Hematopoietic multipotent progenitor cell treated with erythropoietin and hydrocortisone succinate and interleukin-3 and kit ligand, for 17 days (in vitro differentiated cells): Measurements from ENCODE around the gene DLG2.

Experiments
- DNase-seq: peaks from one replicate; pipeline ENCODE4 v3.0.0-alpha.2; 2015; ENCODE audit warnings: low spot score

Gene DLG2

DNA sequence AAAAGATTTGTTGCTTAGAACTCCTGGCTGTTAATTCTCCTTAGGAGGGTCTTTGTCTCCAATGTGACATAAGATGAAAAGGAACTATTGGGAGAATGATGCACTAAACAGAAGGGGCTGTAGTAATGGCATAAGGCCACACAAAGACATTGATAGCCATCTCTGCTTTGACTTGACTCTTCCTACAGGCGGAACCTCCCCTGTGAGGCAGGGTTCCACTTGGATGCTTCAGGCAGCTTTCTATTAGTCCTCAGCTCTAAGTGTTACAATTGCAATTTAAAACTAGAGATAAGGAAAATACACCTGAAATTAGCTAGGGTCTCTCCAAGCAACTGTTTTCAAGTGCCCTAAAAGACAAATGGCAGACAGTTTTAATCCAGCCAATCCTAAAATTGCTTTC is 1949.4 kb downstream of the DLG2 start:
- DNase-seq: no peak

DNA sequence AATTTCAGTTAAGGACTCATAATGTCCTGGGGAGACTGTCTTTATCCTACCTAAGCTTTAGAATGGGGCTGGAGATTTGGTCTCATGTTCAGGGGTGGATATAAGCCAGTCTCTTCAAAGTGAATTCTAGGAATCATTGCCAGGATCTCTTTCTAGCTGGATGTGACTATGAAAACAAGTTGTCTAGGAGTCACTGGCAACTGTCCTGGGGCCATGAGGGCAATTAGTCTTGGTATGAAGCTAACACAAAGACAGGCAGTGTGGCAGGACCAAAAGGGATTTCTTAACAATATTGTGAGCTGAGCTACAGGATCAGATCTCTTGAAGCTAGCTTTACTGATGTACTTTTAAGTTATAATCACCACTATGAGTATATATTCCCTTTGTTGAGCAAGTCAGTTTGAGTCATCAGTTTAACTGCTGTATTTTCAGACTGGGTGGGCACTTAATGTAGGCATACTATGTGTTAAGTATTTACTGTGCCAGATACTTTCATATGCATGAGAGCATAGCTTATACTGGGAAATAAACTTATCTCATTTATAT is 1951.0 kb downstream of the DLG2 start:
- DNase-seq: no peak

GRCh38 chr11:83674102-83674896 is 1952.8 kb downstream of the DLG2 start:
- no peak for DNase-seq

- DNase-seq: no peak
Measured at GRCh38 chr11:83671289-83671688, 1955.9 kb downstream of the DLG2 start.

DNA sequence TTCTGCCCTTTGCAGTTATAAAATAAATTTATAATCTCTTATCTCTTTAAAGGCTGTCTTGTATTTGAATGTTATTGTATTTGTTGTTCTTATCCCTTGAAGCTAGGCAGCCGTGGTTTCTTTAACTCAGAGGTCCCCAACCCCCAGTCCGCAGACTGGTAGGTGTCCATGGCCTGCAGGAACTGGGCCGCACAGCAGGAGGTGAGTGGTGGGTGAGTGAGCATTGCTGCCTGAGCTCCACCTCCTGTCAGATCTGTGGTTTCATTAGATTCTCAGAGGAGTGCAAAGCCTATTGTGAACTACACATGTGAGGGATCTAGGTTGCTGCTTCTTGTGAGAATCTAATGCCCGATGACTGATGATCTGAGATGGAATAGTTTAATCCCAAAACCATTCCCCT is 1961.0 kb downstream of the DLG2 start:
- DNase-seq: no peak

DNA sequence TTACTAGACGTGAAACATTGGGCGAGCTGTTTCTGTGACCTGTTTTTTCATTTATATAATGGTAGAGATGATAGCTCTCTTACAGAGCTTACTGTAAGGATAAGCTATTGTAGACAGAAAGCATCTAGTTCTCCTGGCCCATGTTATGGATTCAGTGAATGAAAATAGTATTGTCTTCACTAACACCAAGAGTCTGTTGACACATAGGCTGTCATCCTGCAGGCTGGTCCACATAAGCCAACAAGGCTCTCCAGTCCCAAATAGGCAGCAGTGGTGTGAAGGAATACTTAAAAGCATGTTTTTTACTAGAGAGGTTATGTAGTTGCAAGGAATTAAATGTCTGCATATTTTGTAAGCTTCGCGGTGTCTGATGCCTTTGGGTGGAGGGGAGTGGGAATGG is 1963.2 kb downstream of the DLG2 start:
- no peak for DNase-seq

DNA sequence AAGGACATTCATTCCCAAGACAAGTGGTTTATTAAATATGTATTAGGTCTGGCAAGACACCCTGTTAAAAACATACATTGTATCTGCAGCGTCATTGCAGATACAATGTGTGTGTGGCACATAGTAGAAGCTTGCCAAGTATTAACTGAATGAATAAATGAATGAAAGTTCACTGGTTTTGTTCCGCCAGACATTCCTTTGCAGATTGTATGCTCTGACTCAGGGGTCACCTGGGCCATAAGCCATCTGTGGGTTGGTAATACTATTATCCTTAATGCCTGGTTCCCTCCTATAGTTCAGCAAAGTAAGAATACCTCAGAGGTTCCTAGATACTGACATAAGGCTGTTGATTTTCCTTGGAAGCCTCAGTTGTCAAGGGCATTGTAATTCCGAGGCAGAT is 1963.7 kb downstream of the DLG2 start:
- DNase-seq: no peak

GRCh38 chr11:83662494-83662893 is 1964.7 kb downstream of the DLG2 start:
- no peak for DNase-seq

GRCh38 chr11:83661491-83662350 is 1965.4 kb downstream of the DLG2 start:
- no peak for DNase-seq

DNA sequence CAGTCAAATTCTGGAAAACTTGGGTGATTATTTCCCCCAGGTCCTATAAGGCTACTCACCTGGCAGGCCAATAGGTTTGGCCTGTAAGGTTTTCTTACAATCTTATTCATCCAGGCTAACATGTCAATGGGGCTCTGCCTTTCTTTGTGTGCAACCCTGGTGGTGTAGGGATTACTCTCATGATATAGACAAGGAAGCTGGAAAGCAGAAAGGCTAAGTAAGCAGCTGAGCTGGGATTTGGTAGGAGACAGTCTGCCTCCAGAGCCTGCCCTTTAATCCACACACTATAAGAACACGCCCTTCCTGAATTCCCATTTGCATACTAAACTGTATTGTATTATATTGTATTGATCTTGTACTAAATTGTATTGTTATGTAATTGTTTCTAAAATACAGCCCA is 1967.7 kb downstream of the DLG2 start:
- DNase-seq: no peak

DNA sequence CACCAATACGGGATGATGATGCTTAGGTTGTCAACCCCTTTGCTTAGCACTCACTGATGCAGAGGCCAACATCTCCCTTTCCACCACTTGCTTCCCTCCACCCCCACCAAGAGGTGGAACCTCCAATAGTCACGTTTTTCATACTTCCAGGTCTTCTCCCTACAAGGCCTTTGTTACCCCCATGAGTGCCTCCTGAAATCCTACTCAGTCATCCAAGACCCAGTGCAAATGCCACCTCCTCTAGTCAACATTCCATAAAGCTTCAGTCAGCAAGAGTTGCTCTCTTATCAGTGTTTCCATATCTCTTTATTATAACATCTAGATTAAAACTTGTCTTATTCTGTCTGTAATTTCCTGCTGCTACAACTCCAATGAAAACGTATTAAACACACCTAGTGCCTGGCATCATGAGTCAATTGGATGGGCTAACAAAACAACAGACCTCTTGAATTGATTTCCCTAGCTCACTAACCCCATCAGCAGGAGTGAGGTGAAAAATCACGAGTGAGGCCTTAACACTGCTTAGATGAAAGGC is 1970.3 kb downstream of the DLG2 start:
- no peak for DNase-seq

GRCh38 chr11:83655976-83656375 is 1971.2 kb downstream of the DLG2 start:
- no peak for DNase-seq

DNA sequence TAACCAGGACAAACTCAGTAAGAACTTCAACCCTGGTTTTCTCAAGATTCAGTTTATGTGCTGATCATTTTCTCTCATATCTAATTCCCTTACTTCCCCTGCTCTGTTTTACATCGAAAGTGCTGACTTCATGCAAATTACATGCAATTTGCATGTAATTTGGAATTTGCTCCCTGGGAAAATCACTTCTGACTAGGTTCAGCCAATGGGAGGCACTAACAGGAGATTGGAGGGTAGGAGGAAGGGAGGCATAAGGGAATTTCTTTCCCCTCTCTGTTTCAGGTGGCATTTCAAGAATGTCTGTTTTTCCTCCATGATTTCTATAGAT is 1977.7 kb downstream of the DLG2 start:
- no peak for DNase-seq

- no peak for DNase-seq
Measured at GRCh38 chr11:83648610-83649527, 1978.3 kb downstream of the DLG2 start.

DNA sequence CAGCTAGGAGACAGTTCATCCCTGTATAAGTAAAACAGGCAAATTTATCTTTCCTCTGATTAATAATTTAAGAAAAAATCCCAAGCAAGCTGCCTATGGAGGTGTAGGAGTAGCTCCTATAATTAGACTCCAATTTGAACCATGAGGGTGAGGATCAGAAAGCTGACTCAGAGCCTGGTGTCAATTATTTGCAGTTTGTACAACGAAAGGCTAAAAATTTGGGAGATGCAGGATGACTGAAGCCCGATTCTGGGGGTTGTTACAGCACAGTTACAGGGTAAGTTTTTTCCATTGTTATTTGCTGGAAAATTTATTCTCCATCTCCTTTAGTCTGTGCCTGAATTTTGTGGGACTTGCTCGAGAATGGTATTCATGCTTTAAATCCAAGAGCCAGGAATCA is 1981.6 kb downstream of the DLG2 start:
- DNase-seq: no peak

DNA sequence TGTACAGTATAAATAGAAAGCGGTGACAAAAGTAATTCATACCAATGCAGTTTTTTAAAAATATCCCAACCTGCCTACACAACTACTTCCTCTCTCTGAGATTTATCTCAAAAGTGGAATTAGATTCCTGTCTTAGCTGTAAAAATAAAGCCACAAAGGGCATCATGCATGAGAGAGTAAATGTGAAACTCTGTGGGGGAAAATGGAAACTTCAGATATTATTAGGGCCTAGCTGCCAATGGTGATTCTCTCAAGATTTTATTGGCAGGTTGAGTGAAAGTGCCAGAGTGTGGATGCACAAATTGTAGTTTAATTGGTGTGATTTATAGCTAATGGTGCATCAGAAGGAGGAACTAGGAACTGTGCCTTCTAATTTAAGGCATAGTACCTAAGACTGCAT is 1984.0 kb downstream of the DLG2 start:
- no peak for DNase-seq

GRCh38 chr11:83642500-83642899 is 1984.6 kb downstream of the DLG2 start:
- no peak for DNase-seq

DNA sequence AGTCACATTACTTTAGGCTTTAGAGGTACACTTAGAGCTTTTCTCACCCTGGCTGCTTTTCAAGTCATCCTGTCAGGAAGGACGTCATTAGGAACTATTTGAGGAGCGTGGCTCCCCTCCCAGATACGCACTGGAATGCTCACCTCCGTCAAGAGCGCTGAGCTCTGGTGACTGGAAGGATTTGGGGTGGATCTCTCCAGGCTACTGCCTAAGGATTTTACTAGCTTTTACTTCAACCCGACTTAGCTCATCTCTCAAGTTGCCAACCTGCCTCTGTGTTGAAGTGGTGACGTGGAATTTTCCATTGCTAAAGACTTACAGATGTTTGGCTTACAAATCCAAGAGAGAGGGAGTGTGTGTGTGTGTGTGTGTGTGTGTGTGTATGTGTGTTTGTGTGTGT is 1985.6 kb downstream of the DLG2 start:
- no peak for DNase-seq

DNA sequence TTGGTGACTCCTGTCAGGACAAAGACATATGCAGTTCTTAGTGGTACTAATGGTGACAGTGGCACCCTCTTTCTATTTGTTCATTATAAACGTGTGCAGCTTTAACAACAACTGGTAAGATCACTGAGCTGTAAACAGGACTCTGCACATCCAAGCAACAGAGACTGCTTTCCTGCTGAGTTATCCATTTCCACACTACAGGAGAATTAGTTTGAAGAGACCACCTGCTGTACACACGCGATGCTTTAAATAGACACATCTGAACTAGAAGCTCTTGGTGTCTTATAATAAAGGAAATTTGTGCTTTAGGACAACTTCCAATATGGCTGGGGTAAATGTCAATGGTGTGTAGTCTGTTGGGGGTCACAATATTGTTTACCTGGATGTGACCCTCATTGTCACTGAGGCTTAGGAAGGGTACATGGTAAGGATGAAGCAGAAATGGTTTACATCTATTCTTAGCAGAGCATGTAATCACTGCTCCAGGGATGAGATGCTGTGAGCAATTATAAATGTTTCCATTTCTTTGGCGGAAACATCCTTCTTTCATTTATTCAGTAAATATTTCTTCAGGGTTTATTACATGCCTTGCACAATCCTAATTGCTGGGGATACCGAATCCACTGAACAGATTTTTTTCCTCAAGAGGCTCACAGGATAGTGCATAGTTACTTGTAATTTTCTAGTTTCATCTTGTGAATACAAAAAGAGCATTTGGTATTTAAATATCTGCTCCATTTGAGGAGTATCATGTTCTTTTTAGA is 1987.0 kb downstream of the DLG2 start:
- DNase-seq: no peak

DNA sequence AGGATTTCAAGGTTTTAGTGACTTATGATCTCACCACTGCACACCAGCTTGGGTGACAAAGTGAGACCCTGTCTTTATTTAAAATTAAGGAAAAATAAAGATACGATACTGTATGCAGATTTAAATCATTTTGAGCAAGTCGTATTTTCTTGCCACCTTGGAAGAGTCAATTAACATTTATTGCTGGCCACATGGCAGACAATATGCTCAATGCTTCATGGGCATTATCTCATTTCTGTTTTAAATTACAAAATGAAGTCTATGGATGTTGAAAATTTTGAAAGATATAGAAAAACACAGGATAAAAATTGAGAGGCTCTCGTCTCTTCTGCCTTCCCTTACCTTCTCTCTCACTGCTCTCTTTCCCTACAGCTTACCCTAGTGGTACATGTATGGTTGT is 1992.0 kb downstream of the DLG2 start:
- no peak for DNase-seq

- DNase-seq: no peak
Measured at GRCh38 chr11:83630211-83630610, 1996.9 kb downstream of the DLG2 start.
